Activated CD4-positive, alpha-beta T cell treated with anti-CD3 and anti-CD28 coated beads, Interleukin-2, amount 50 U/mL, for 48 hours (primary cell): Measurements from ENCODE around the gene SPINK2.

Experiments
- DNase-seq, 2 experiments: peaks; one replicate each; pipeline ENCODE4 v3.0.0-alpha.2; 2020

The SPINK2 gene

GRCh38 chr4:56821381-56822243, at the start of gene SPINK2:
SPINK2 (minus strand) TSS chr4:56821701; CDS start chr4:56821662, 39 bp downstream.
- peak; percentile 67 to 69 for DNase-seq

- no peak for DNase-seq
Measured at GRCh38 chr4:56870946-56871345, 49.4 kb upstream of the SPINK2 start.

- DNase-seq = peak; percentile 11 to 38
Measured at GRCh38 chr4:56863441-56864139, 42.1 kb upstream of the SPINK2 start.

- no peak for DNase-seq
Measured at GRCh38 chr4:56861360-56861759, 39.9 kb upstream of the SPINK2 start.

- no peak for DNase-seq
Measured at GRCh38 chr4:56860781-56861180, 39.3 kb upstream of the SPINK2 start.

- no peak for DNase-seq
Measured at GRCh38 chr4:56859841-56860240, 38.3 kb upstream of the SPINK2 start.

GRCh38 chr4:56857601-56858309, 36.3 kb upstream of the SPINK2 start:
- no peak for DNase-seq

GRCh38 chr4:56856656-56857055, 35.2 kb upstream of the SPINK2 start:
- DNase-seq = no peak

GRCh38 chr4:56850910-56851309, 29.4 kb upstream of the SPINK2 start:
- DNase-seq = no peak

- no peak for DNase-seq
Measured at GRCh38 chr4:56844802-56845580, 23.5 kb upstream of the SPINK2 start.

- DNase-seq = no peak
Measured at GRCh38 chr4:56843421-56843899, 22.0 kb upstream of the SPINK2 start.

- no peak for DNase-seq
Measured at GRCh38 chr4:56840559-56840958, 19.1 kb upstream of the SPINK2 start.

- no peak for DNase-seq
Measured at GRCh38 chr4:56828784-56829535, 7.5 kb upstream of the SPINK2 start.

GRCh38 chr4:56823933-56824600, 2.6 kb upstream of the SPINK2 start:
- no peak for DNase-seq

- no peak for DNase-seq
Measured at GRCh38 chr4:56818797-56819196, 2.7 kb downstream of the SPINK2 start.

- peak; percentile 45 to 54 for DNase-seq
Measured at GRCh38 chr4:56817840-56818491, 3.5 kb downstream of the SPINK2 start.

GRCh38 chr4:56806666-56807065, 14.8 kb downstream of the SPINK2 start:
- no peak for DNase-seq

GRCh38 chr4:56804551-56804950, 16.9 kb downstream of the SPINK2 start:
- no peak for DNase-seq

GRCh38 chr4:56803471-56803870, 18.0 kb downstream of the SPINK2 start:
- DNase-seq = peak; percentile 8 to 16
